Smooth muscle cell (in vitro differentiated cells): ENCODE measurements around the gene PALMD. TPM values are rescaled to one million over a fixed set of nuclear protein-coding genes. Genes with fewer than 3 reads are reported as not detected.

Source experiments
- DNase-seq: peaks from one replicate; lab custom pipeline; 2025; ENCODE audit not compliant: unreplicated experiment; lab: John Stamatoyannopoulos, UW
- H2AFZ ChIP-seq: fragments of 200-600 bp; sonication (generic); 2 replicates; pipeline ENCODE4 v1.6.0; 2016; ENCODE audit warnings: antibody characterized with exemption, low read depth, mild to moderate bottlenecking
- H3F3A ChIP-seq: fragments of 200-600 bp; sonication (generic); 2 replicates; pipeline ENCODE4 v1.6.0; 2017; ENCODE audit warnings: antibody characterized with exemption, low read depth
- H3K27ac ChIP-seq: fragments of 200-600 bp; sonication (generic); 2 replicates; pipeline ENCODE4 v1.5.1; 2016; ENCODE audit warnings: low read depth, mild to moderate bottlenecking
- H3K27me3 ChIP-seq: fragments of 200-600 bp; sonication (generic); 2 replicates; pipeline ENCODE4 v1.6.1; 2016; ENCODE audit warnings: low read depth, mild to moderate bottlenecking
- H3K36me3 ChIP-seq: fragments of 200-600 bp; sonication (generic); 2 replicates; pipeline ENCODE4 v1.5.1; 2016; ENCODE audit warnings: low read depth
- H3K4me1 ChIP-seq: fragments of 200-600 bp; sonication (generic); 2 replicates; pipeline ENCODE4 v1.5.1; 2016; ENCODE audit warnings: low read depth
- H3K4me2 ChIP-seq: fragments of 200-600 bp; sonication (generic); 2 replicates; pipeline ENCODE4 v1.6.0; 2016; ENCODE audit warnings: mild to moderate bottlenecking
- H3K4me3 ChIP-seq: fragments of 200-600 bp; sonication (generic); 2 replicates; pipeline ENCODE4 v1.5.1; 2016; ENCODE audit warnings: mild to moderate bottlenecking
- H3K79me2 ChIP-seq: fragments of 200-600 bp; sonication (generic); 2 replicates; pipeline ENCODE4 v1.6.0; 2016; ENCODE audit warnings: low read depth, mild to moderate bottlenecking
- H3K9ac ChIP-seq: fragments of 200-600 bp; sonication (generic); 2 replicates; pipeline ENCODE4 v1.6.0; 2016; ENCODE audit warnings: low read depth
- H3K9me3 ChIP-seq: fragments of 200-600 bp; sonication (generic); replicated peaks from 2 replicates; pipeline ENCODE4 v1.5.1; 2016; ENCODE audit warnings: low read depth
- H4K20me1 ChIP-seq: fragments of 200-600 bp; sonication (generic); 2 replicates; pipeline ENCODE4 v1.6.0; 2016; ENCODE audit warnings: low read depth
- WGBS: methylation state at CpG from one replicate; pipeline ENCODE4 v1.1.7; 2016; ENCODE audit warnings: low lambda C conversion rate; 5-methylcytosine and 5-hydroxymethylcytosine counted together
- polyA plus RNA-seq: library from polyadenylated mRNA; unstranded; fragments of >200 nt; fragmentation: Nextera tagmentation; extraction: Ambion mirVana; gene quantifications from 2 replicates; pipeline ENCODE4 v1.2.1, GENCODE V29; 2016
- total RNA-seq: library from RNA; depleted of rRNA; stranded (reverse); fragments of >200 nt; gene quantifications from 2 replicates; pipeline ENCODE4 v1.2.3, GENCODE V29; 2014
- TF ChIP-seq, protein P1 (sequence below): fragments of 200-600 bp; sonication (generic); IDR thresholded peaks from 2 replicates; pipeline ENCODE4 v1.5.1; 2017; ENCODE audit warnings: borderline replicate concordance, mild to moderate bottlenecking, antibody characterized with exemption; ENCODE audit not compliant: insufficient read depth, poor library complexity, severe bottlenecking

The PALMD gene
- total and polyA plus RNA-seq, 2 experiments from 2014 or later = 1.1 to 1.2 TPM

DNA sequence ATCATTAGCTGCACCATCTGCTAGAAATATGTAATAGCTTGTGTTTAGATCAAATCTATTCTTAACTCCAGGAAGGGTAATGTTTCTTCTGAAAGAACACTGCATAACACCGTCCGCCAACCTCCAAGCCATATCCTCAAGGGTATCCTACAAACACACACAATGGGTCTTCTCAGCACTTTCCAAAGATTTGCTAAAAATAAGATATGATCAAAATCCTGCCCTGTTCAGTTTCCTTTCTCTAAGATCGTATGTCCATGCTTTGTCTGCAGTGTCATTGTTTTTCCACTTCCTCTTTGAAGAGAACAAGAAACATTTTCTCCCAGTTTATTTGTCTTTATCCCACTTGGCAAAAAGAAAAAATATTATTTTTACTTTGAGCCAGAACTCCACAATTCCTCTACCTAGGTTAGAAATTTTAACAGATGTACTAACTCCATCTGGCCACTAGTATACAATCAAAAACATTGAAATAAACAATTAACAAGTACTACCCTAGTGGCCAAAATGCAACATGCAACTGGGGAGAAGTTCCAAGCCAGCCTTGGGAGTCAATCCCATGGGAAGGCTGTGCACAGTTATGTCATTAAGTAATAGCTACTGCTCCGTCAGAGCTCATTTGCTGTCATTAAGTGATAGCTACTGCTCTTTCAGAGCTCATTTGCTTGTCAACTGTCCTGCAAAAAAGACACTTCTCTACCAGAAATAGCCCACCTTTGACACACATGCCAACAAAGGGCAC is 82.8 kb downstream of the PALMD start:
- H3K27ac ChIP-seq = no peak overlapping the region
- no peaks in the 10 kb centered on the region for H4K20me1 ChIP-seq
- no peaks in the 10 kb centered on the region for H3F3A ChIP-seq
- H3K4me2 ChIP-seq = no peak overlapping the region
- no peak overlapping the region for H3K9ac ChIP-seq
- TF ChIP-seq, protein P1, sequence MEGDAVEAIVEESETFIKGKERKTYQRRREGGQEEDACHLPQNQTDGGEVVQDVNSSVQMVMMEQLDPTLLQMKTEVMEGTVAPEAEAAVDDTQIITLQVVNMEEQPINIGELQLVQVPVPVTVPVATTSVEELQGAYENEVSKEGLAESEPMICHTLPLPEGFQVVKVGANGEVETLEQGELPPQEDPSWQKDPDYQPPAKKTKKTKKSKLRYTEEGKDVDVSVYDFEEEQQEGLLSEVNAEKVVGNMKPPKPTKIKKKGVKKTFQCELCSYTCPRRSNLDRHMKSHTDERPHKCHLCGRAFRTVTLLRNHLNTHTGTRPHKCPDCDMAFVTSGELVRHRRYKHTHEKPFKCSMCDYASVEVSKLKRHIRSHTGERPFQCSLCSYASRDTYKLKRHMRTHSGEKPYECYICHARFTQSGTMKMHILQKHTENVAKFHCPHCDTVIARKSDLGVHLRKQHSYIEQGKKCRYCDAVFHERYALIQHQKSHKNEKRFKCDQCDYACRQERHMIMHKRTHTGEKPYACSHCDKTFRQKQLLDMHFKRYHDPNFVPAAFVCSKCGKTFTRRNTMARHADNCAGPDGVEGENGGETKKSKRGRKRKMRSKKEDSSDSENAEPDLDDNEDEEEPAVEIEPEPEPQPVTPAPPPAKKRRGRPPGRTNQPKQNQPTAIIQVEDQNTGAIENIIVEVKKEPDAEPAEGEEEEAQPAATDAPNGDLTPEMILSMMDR = peak; percentile 36
- DNase-seq = no peak
- no peak overlapping the region for H3K4me3 ChIP-seq
- no peaks in the 10 kb centered on the region for H3K4me1 ChIP-seq
- no peak overlapping the region for H2AFZ ChIP-seq
- no peaks in the 10 kb centered on the region for H3K36me3 ChIP-seq
- WGBS = 94% methylated on average over 4 of the region's 4 CpGs
- H3K9me3 ChIP-seq = no peaks in the 10 kb centered on the region
- H3K79me2 ChIP-seq = no peaks in the 10 kb centered on the region
- no peaks in the 10 kb centered on the region for H3K27me3 ChIP-seq

DNA sequence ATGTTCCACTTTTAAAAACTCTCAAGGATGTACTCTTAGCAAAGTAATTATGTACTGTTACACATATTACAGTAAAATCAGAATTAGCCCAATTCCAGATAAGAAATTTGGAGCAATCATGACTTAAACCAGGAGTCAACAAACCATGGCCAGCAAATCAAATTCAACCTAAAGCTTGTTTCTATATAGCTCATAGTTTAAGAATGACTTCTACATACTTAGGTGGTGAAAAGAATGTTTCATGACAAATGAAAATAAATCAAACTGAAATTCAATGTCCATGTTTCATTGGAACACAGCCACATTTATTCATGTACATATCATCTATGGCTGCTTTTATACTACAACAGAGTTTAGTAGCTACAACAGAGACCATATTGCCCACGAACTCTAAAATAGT is 85.5 kb downstream of the PALMD start:
- Histone ChIP-seq H3F3A (no peaks in the 10 kb centered on the region), H3K27me3 (no peaks in the 10 kb centered on the region), H3K9ac (no peak overlapping the region), H3K4me2 (no peak overlapping the region), H3K4me1 (no peaks in the 10 kb centered on the region), H3K4me3 (no peak overlapping the region), H3K36me3 (no peaks in the 10 kb centered on the region), H3K27ac (no peak overlapping the region), H3K79me2 (no peaks in the 10 kb centered on the region), H4K20me1 (no peaks in the 10 kb centered on the region), H2AFZ (no peak overlapping the region), H3K9me3 (no peaks in the 10 kb centered on the region)
- no peak for DNase-seq
- TF ChIP-seq, protein P1 = no peak
- WGBS = 89% methylated on average over 1 of the region's 1 CpG

DNA sequence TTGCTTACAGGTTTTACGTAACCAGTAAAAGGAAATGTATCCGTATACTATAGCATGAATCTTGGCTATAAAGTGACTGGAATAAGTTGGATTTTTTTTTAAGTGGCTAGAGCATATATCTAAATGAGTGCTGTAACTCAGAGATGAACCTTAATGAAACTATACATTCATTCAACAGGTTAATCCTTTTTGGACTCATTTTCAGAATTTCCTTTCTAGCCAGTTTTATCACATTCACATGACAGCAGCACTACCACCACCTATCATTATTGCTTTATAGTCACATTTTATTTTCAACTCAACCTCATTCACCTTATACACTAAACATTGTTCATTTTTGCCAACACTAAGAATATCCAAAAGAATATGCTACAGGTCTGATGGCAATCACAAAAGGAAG is 89.9 kb downstream of the PALMD start:
- TF ChIP-seq, protein P1 = no peak
- 45% methylated on average over 2 of the region's 2 CpGs for WGBS
- peaks cover 7% of the 10 kb centered on the region for H3K36me3 ChIP-seq

DNA sequence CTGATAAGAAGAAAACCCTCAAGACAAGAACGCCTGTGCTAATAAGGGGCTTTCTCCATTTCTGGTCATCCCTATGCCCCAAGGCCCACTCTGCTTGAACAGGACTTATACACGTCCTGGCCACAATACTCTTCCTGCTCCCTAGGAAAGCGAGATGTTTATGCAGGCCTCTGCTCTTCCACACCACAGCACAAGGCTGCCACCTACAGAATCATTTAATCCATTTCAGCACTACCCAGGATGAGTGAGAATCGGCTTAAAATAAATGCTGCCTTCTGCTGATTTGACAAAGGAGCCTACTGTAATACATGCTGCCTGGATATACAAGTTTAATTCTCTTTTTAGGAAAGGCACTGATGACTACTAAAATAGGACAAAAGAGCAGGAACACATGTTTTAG is 91.1 kb downstream of the PALMD start:
- Histone ChIP-seq H4K20me1 (no peaks in the 10 kb centered on the region), H3K27ac (no peak overlapping the region), H3K79me2 (no peaks in the 10 kb centered on the region), H3K36me3 (peaks cover 7% of the 10 kb centered on the region), H3K4me2 (no peak overlapping the region), H2AFZ (no peak overlapping the region), H3K27me3 (no peaks in the 10 kb centered on the region), H3K4me3 (no peak overlapping the region), H3K4me1 (no peaks in the 10 kb centered on the region), H3F3A (no peaks in the 10 kb centered on the region), H3K9me3 (no peaks in the 10 kb centered on the region), H3K9ac (no peak overlapping the region)
- TF ChIP-seq, protein P1 = peak; percentile 32
- 16% methylated on average over 4 of the region's 4 CpGs for WGBS
- no peak for DNase-seq

More for the DNA sequence above, 89.9 kb downstream of the PALMD start:
- Histone ChIP-seq H3K9me3 (no peaks in the 10 kb centered on the region), H3K4me2 (no peak overlapping the region), H2AFZ (no peak overlapping the region), H3K27ac (no peak overlapping the region), H3F3A (no peaks in the 10 kb centered on the region), H3K79me2 (no peaks in the 10 kb centered on the region), H3K27me3 (no peaks in the 10 kb centered on the region), H3K4me1 (no peaks in the 10 kb centered on the region), H3K4me3 (no peak overlapping the region), H3K9ac (no peak overlapping the region), H4K20me1 (no peaks in the 10 kb centered on the region)
- no peak for DNase-seq
